ENCODE data around the gene SYT1. TPM values are rescaled to one million over a fixed set of nuclear protein-coding genes. Genes with fewer than 3 reads are reported as not detected.

SYT1 gene
- total and polyA plus RNA-seq, 2 of the 8 experiments (the other 6 are each of a cell fraction or from before 2014, with no cell fraction given): 11.0 to 34.6 TPM

DNA sequence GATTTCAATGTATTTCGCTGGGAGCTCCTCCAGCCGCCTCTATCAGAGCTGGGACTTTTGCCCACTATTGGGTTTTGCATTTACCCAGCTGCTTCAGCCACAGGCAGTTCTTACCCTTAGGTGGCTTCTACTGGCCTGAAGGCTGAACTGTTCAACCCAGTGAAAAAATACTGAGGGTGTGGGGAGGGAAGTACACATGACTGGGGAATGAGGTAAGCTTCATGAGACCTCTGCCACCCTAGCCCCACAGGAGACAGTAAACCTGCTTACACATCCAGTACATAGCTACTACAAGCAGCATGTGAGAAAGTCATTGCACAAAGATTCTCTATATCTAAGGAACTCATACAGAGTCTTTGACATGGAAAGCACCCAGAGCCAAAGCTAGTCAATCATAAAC is 411.1 kb downstream of the SYT1 start (continued):
- TF ChIP-seq, protein P1, sequence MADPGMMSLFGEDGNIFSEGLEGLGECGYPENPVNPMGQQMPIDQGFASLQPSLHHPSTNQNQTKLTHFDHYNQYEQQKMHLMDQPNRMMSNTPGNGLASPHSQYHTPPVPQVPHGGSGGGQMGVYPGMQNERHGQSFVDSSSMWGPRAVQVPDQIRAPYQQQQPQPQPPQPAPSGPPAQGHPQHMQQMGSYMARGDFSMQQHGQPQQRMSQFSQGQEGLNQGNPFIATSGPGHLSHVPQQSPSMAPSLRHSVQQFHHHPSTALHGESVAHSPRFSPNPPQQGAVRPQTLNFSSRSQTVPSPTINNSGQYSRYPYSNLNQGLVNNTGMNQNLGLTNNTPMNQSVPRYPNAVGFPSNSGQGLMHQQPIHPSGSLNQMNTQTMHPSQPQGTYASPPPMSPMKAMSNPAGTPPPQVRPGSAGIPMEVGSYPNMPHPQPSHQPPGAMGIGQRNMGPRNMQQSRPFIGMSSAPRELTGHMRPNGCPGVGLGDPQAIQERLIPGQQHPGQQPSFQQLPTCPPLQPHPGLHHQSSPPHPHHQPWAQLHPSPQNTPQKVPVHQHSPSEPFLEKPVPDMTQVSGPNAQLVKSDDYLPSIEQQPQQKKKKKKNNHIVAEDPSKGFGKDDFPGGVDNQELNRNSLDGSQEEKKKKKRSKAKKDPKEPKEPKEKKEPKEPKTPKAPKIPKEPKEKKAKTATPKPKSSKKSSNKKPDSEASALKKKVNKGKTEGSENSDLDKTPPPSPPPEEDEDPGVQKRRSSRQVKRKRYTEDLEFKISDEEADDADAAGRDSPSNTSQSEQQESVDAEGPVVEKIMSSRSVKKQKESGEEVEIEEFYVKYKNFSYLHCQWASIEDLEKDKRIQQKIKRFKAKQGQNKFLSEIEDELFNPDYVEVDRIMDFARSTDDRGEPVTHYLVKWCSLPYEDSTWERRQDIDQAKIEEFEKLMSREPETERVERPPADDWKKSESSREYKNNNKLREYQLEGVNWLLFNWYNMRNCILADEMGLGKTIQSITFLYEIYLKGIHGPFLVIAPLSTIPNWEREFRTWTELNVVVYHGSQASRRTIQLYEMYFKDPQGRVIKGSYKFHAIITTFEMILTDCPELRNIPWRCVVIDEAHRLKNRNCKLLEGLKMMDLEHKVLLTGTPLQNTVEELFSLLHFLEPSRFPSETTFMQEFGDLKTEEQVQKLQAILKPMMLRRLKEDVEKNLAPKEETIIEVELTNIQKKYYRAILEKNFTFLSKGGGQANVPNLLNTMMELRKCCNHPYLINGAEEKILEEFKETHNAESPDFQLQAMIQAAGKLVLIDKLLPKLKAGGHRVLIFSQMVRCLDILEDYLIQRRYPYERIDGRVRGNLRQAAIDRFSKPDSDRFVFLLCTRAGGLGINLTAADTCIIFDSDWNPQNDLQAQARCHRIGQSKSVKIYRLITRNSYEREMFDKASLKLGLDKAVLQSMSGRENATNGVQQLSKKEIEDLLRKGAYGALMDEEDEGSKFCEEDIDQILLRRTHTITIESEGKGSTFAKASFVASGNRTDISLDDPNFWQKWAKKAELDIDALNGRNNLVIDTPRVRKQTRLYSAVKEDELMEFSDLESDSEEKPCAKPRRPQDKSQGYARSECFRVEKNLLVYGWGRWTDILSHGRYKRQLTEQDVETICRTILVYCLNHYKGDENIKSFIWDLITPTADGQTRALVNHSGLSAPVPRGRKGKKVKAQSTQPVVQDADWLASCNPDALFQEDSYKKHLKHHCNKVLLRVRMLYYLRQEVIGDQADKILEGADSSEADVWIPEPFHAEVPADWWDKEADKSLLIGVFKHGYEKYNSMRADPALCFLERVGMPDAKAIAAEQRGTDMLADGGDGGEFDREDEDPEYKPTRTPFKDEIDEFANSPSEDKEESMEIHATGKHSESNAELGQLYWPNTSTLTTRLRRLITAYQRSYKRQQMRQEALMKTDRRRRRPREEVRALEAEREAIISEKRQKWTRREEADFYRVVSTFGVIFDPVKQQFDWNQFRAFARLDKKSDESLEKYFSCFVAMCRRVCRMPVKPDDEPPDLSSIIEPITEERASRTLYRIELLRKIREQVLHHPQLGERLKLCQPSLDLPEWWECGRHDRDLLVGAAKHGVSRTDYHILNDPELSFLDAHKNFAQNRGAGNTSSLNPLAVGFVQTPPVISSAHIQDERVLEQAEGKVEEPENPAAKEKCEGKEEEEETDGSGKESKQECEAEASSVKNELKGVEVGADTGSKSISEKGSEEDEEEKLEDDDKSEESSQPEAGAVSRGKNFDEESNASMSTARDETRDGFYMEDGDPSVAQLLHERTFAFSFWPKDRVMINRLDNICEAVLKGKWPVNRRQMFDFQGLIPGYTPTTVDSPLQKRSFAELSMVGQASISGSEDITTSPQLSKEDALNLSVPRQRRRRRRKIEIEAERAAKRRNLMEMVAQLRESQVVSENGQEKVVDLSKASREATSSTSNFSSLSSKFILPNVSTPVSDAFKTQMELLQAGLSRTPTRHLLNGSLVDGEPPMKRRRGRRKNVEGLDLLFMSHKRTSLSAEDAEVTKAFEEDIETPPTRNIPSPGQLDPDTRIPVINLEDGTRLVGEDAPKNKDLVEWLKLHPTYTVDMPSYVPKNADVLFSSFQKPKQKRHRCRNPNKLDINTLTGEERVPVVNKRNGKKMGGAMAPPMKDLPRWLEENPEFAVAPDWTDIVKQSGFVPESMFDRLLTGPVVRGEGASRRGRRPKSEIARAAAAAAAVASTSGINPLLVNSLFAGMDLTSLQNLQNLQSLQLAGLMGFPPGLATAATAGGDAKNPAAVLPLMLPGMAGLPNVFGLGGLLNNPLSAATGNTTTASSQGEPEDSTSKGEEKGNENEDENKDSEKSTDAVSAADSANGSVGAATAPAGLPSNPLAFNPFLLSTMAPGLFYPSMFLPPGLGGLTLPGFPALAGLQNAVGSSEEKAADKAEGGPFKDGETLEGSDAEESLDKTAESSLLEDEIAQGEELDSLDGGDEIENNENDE (IDR thresholded peaks at IDR 0.05; ENCODE audit: insufficient replicate concordance, low read length): no peak

Data from H1 (cell line).